ENCODE data around the gene PLEKHB2.
"Not testable (repeated sequence)": the region's sequence is repeated elsewhere in the genome, so short reads cannot be mapped to it uniquely, and the experiment has no call there.

The PLEKHB2 gene

GRCh38 chr2:131105156-131105949 lies at the start of gene PLEKHB2:
Gene PLEKHB2, plus strand, starts transcription at chr2:131105336. Its CDS starts 15,606 bp downstream, at chr2:131120942.
- peak; percentile 95 for DNase-seq (ENCODE audit: low read depth)
- no peaks in the 10 kb centered on the region for H3K9me3 ChIP-seq (ENCODE audit: control insufficient read depth, low read length)
- H3K27me3 ChIP-seq (replicated peaks; ENCODE audit: control insufficient read depth, insufficient read depth, low read length), result no peaks in the 10 kb centered on the region
- H3K4me1 ChIP-seq (ENCODE audit: control insufficient read depth, insufficient read depth, low read length), result peaks cover 26% of the 10 kb centered on the region
- peak within 1 kb of the TSS; percentile 97 for H3K9ac ChIP-seq (ENCODE audit: low read length)
- peak within 1 kb of the TSS; percentile 99 for H3K4me3 ChIP-seq (ENCODE audit: low read length)
- no peaks in the 10 kb centered on the region for H3K36me3 ChIP-seq (ENCODE audit: control insufficient read depth, insufficient read depth, low read length, severe bottlenecking)

GRCh38 chr2:131056204-131056931 lies 48.8 kb upstream of the PLEKHB2 start:
- peak overlapping the region; percentile 3 for H3K4me3 ChIP-seq (ENCODE audit: low read length)
- H3K36me3 ChIP-seq (ENCODE audit: control insufficient read depth, insufficient read depth, low read length, severe bottlenecking), result peaks cover 66% of the 10 kb centered on the region
- H3K4me1 ChIP-seq (ENCODE audit: control insufficient read depth, insufficient read depth, low read length), result peaks cover 29% of the 10 kb centered on the region
- H3K9ac ChIP-seq (ENCODE audit: low read length), result peak overlapping the region; percentile 4
- H3K9me3 ChIP-seq (ENCODE audit: control insufficient read depth, low read length), result no peaks in the 10 kb centered on the region
- H3K27me3 ChIP-seq (replicated peaks; ENCODE audit: control insufficient read depth, insufficient read depth, low read length), result no peaks in the 10 kb centered on the region
- no peak for DNase-seq (ENCODE audit: low read depth)

- H3K4me1 ChIP-seq (ENCODE audit: control insufficient read depth, insufficient read depth, low read length), result peaks cover 29% of the 10 kb centered on the region
- H3K9ac ChIP-seq (ENCODE audit: low read length), result no peak overlapping the region
- peaks cover 60% of the 10 kb centered on the region for H3K36me3 ChIP-seq (ENCODE audit: control insufficient read depth, insufficient read depth, low read length, severe bottlenecking)
Observed at GRCh38 chr2:131056932-131057287, 48.2 kb upstream of the PLEKHB2 start.

GRCh38 chr2:131058214-131058843 lies 46.8 kb upstream of the PLEKHB2 start:
- DNase-seq (ENCODE audit: low read depth), result no peak
- H3K4me1 ChIP-seq (ENCODE audit: control insufficient read depth, insufficient read depth, low read length), result peaks cover 29% of the 10 kb centered on the region
- no peaks in the 10 kb centered on the region for H3K27me3 ChIP-seq (replicated peaks; ENCODE audit: control insufficient read depth, insufficient read depth, low read length)
- no peak overlapping the region for H3K9ac ChIP-seq (ENCODE audit: low read length)
- peaks cover 53% of the 10 kb centered on the region for H3K36me3 ChIP-seq (ENCODE audit: control insufficient read depth, insufficient read depth, low read length, severe bottlenecking)
- no peak overlapping the region for H3K4me3 ChIP-seq (ENCODE audit: low read length)
- H3K9me3 ChIP-seq (ENCODE audit: control insufficient read depth, low read length), result no peaks in the 10 kb centered on the region

More at GRCh38 chr2:131056932-131057287, 48.2 kb upstream of the PLEKHB2 start:
- no peaks in the 10 kb centered on the region for H3K27me3 ChIP-seq (replicated peaks; ENCODE audit: control insufficient read depth, insufficient read depth, low read length)
- no peak overlapping the region for H3K4me3 ChIP-seq (ENCODE audit: low read length)
- DNase-seq (ENCODE audit: low read depth), result no peak
- no peaks in the 10 kb centered on the region for H3K9me3 ChIP-seq (ENCODE audit: control insufficient read depth, low read length)

- Histone ChIP-seq H3K27me3 (replicated peaks; ENCODE audit: control insufficient read depth, insufficient read depth, low read length) (no peaks in the 10 kb centered on the region), H3K36me3 (ENCODE audit: control insufficient read depth, insufficient read depth, low read length, severe bottlenecking) (peaks cover 48% of the 10 kb centered on the region), H3K9ac (ENCODE audit: low read length) (no peak overlapping the region), H3K4me3 (ENCODE audit: low read length) (no peak overlapping the region), H3K9me3 (ENCODE audit: control insufficient read depth, low read length) (no peaks in the 10 kb centered on the region), H3K4me1 (ENCODE audit: control insufficient read depth, insufficient read depth, low read length) (peaks cover 29% of the 10 kb centered on the region)
- no peak for DNase-seq (ENCODE audit: low read depth)
Observed at GRCh38 chr2:131058920-131059319, 46.2 kb upstream of the PLEKHB2 start.

GRCh38 chr2:131063501-131064283 lies 41.4 kb upstream of the PLEKHB2 start:
- H3K4me1 ChIP-seq (ENCODE audit: control insufficient read depth, insufficient read depth, low read length), result peaks cover 4% of the 10 kb centered on the region
- H3K9ac ChIP-seq (ENCODE audit: low read length), result no peak overlapping the region
- no peak overlapping the region for H3K4me3 ChIP-seq (ENCODE audit: low read length)
- peaks cover 43% of the 10 kb centered on the region for H3K36me3 ChIP-seq (ENCODE audit: control insufficient read depth, insufficient read depth, low read length, severe bottlenecking)
- no peaks in the 10 kb centered on the region for H3K9me3 ChIP-seq (ENCODE audit: control insufficient read depth, low read length)
- no peak for DNase-seq (ENCODE audit: low read depth)
- H3K27me3 ChIP-seq (replicated peaks; ENCODE audit: control insufficient read depth, insufficient read depth, low read length), result no peaks in the 10 kb centered on the region

- H3K9me3 ChIP-seq (ENCODE audit: control insufficient read depth, low read length), result no peaks in the 10 kb centered on the region
- H3K9ac ChIP-seq (ENCODE audit: low read length), result no peak overlapping the region
- no peak overlapping the region for H3K4me3 ChIP-seq (ENCODE audit: low read length)
- no peaks in the 10 kb centered on the region for H3K27me3 ChIP-seq (replicated peaks; ENCODE audit: control insufficient read depth, insufficient read depth, low read length)
- DNase-seq (ENCODE audit: low read depth), result no peak
- H3K4me1 ChIP-seq (ENCODE audit: control insufficient read depth, insufficient read depth, low read length), result peaks cover 3% of the 10 kb centered on the region
- peaks cover 35% of the 10 kb centered on the region for H3K36me3 ChIP-seq (ENCODE audit: control insufficient read depth, insufficient read depth, low read length, severe bottlenecking)
Observed at GRCh38 chr2:131064589-131065512, 40.3 kb upstream of the PLEKHB2 start.

- Histone ChIP-seq H3K9me3 (ENCODE audit: control insufficient read depth, low read length) (no peaks in the 10 kb centered on the region), H3K36me3 (ENCODE audit: control insufficient read depth, insufficient read depth, low read length, severe bottlenecking) (peaks cover 54% of the 10 kb centered on the region), H3K4me3 (ENCODE audit: low read length) (no peak overlapping the region), H3K4me1 (ENCODE audit: control insufficient read depth, insufficient read depth, low read length) (peaks cover 3% of the 10 kb centered on the region), H3K27me3 (replicated peaks; ENCODE audit: control insufficient read depth, insufficient read depth, low read length) (no peaks in the 10 kb centered on the region), H3K9ac (ENCODE audit: low read length) (no peak overlapping the region)
- DNase-seq (ENCODE audit: low read depth), result no peak
Observed at GRCh38 chr2:131067465-131068125, 37.5 kb upstream of the PLEKHB2 start.

- H3K27me3 ChIP-seq (replicated peaks; ENCODE audit: control insufficient read depth, insufficient read depth, low read length); H3K4me3 ChIP-seq (ENCODE audit: low read length); H3K9me3 ChIP-seq (ENCODE audit: control insufficient read depth, low read length); H3K9ac ChIP-seq (ENCODE audit: low read length); DNase-seq (ENCODE audit: low read depth); H3K4me1 ChIP-seq (ENCODE audit: control insufficient read depth, insufficient read depth, low read length): not testable (repeated sequence)
- H3K36me3 ChIP-seq (ENCODE audit: control insufficient read depth, insufficient read depth, low read length, severe bottlenecking), result peaks cover 52% of the 10 kb centered on the region
Observed at GRCh38 chr2:131068172-131068571, 37.0 kb upstream of the PLEKHB2 start.

- Histone ChIP-seq H3K36me3 (ENCODE audit: control insufficient read depth, insufficient read depth, low read length, severe bottlenecking) (peaks cover 74% of the 10 kb centered on the region), H3K4me1 (ENCODE audit: control insufficient read depth, insufficient read depth, low read length) (peaks cover 17% of the 10 kb centered on the region)
- not testable (repeated sequence) for H3K4me3 ChIP-seq (ENCODE audit: low read length); H3K9ac ChIP-seq (ENCODE audit: low read length); H3K27me3 ChIP-seq (replicated peaks; ENCODE audit: control insufficient read depth, insufficient read depth, low read length); H3K9me3 ChIP-seq (ENCODE audit: control insufficient read depth, low read length); DNase-seq (ENCODE audit: low read depth)
Observed at GRCh38 chr2:131075578-131075977, 29.6 kb upstream of the PLEKHB2 start.

All from adipocyte (in vitro differentiated cells).